Astrocyte (in vitro differentiated cells and primary cell): ENCODE data around the gene RBFOX2. TPM values are rescaled to one million over a fixed set of nuclear protein-coding genes. Genes with fewer than 3 reads are reported as not detected.

ENCODE experiments used
- DNase-seq: peaks from one replicate; pipeline ENCODE4 v3.0.0-alpha.2; 2010; ENCODE audit warnings: low read depth
- FAIRE-seq: peaks from 2 replicates; lab custom pipeline; 2011; peaks lifted over from hg19 to GRCh38; lab: Jason Lieb, UNC
- H2AFZ ChIP-seq: 2 replicates; pipeline ENCODE4 v1.6.0; 2012; ENCODE audit warnings: low read depth, low read length, inconsistent platforms
- H3K27ac ChIP-seq: 2 replicates; pipeline ENCODE4 v1.5.1; 2011; ENCODE audit warnings: low read depth, low read length, inconsistent platforms
- H3K27me3 ChIP-seq: 2 replicates; pipeline ENCODE4 v1.6.0; 2011; ENCODE audit warnings: low read length, inconsistent platforms; ENCODE audit not compliant: insufficient read depth
- H3K36me3 ChIP-seq: 2 replicates; pipeline ENCODE4 v1.5.1; 2011; ENCODE audit warnings: low read length, inconsistent platforms; ENCODE audit not compliant: insufficient read depth
- H3K4me1 ChIP-seq: 2 replicates; pipeline ENCODE4 v1.5.1; 2011; ENCODE audit warnings: low read length, inconsistent platforms; ENCODE audit not compliant: insufficient read depth
- H3K4me2 ChIP-seq: 2 replicates; pipeline ENCODE4 v1.6.0; 2012; ENCODE audit warnings: low read length, inconsistent platforms
- H3K4me3 ChIP-seq: 2 replicates; pipeline ENCODE4 v1.5.1; 2011; ENCODE audit warnings: low read depth, mild to moderate bottlenecking, low read length, inconsistent platforms; ENCODE audit not compliant: insufficient read depth
- H3K79me2 ChIP-seq: 2 replicates; pipeline ENCODE4 v1.6.0; 2012; ENCODE audit warnings: mild to moderate bottlenecking, low read length, inconsistent platforms; ENCODE audit not compliant: insufficient read depth
- H3K9ac ChIP-seq: 2 replicates; pipeline ENCODE4 v1.6.0; 2012; ENCODE audit warnings: mild to moderate bottlenecking, low read length, inconsistent platforms
- H3K9me3 ChIP-seq: 2 replicates; pipeline ENCODE4 v1.5.1; 2012; ENCODE audit warnings: low read depth, mild to moderate bottlenecking, low read length, inconsistent platforms; ENCODE audit not compliant: insufficient read depth
- H4K20me1 ChIP-seq: 2 replicates; pipeline ENCODE4 v1.6.0; 2012; ENCODE audit warnings: low read length, inconsistent platforms; ENCODE audit not compliant: insufficient read depth
- H3K27ac Mint-ChIP-seq: one replicate; pipeline ENCODE4 v1.8.0; 2021; ENCODE audit warnings: mild to moderate bottlenecking, mixed read lengths; ENCODE audit not compliant: unreplicated experiment
- H3K27me3 Mint-ChIP-seq: one replicate; pipeline ENCODE4 v1.8.0; 2021; ENCODE audit warnings: low read depth, mixed read lengths; ENCODE audit not compliant: unreplicated experiment
- H3K36me3 Mint-ChIP-seq: one replicate; pipeline ENCODE4 v1.8.0; 2021; ENCODE audit warnings: low read depth, mixed read lengths; ENCODE audit not compliant: unreplicated experiment
- H3K4me1 Mint-ChIP-seq: one replicate; pipeline ENCODE4 v1.8.0; 2021; ENCODE audit warnings: low read depth, mixed read lengths; ENCODE audit not compliant: unreplicated experiment
- H3K4me3 Mint-ChIP-seq: one replicate; pipeline ENCODE4 v1.8.0; 2021; ENCODE audit warnings: mild to moderate bottlenecking, moderate library complexity, mixed read lengths; ENCODE audit not compliant: unreplicated experiment
- H3K9me3 Mint-ChIP-seq: one replicate; pipeline ENCODE4 v1.8.0; 2021; ENCODE audit warnings: mild to moderate bottlenecking, mixed read lengths; ENCODE audit not compliant: unreplicated experiment
- CTCF ChIP-seq: IDR thresholded peaks from 2 replicates; pipeline ENCODE4 v1.5.1; 2011; ENCODE audit warnings: low read depth, mild to moderate bottlenecking, inconsistent platforms, low read length, moderate library complexity; ENCODE audit not compliant: insufficient read depth
- EZH2 ChIP-seq: IDR thresholded peaks from 2 replicates; pipeline ENCODE4 v1.6.1; 2012; ENCODE audit warnings: mild to moderate bottlenecking, low read length, inconsistent platforms; ENCODE audit not compliant: insufficient read depth
- total RNA-seq: library from RNA; stranded (reverse); gene quantifications from 2 replicates; pipeline ENCODE4 v1.2.1, GENCODE V29; 2021

The RBFOX2 gene
- total RNA-seq, 1 donor from 2014 or later, result 169 TPM

- Histone ChIP-seq H3K4me1 (peaks cover 45% of the 10 kb centered on the region), H3K36me3 (peaks cover 21% of the 10 kb centered on the region), H3K79me2 (peaks cover 99% of the 10 kb centered on the region), H3K27me3 (no peaks in the 10 kb centered on the region), H3K4me3 (no peak overlapping the region), H3K9me3 (no peaks in the 10 kb centered on the region), H4K20me1 (peaks cover 86% of the 10 kb centered on the region), H2AFZ (no peak overlapping the region), H3K27ac (peak overlapping the region; percentile 72), H3K9ac (peak overlapping the region; percentile 39), H3K4me2 (peak overlapping the region; percentile 46)
- H3K36me3 Mint-ChIP-seq, result peaks cover 20% of the 10 kb centered on the region
- no peaks in the 10 kb centered on the region for H3K9me3 Mint-ChIP-seq
- no peak overlapping the region for H3K4me3 Mint-ChIP-seq
- no peak for DNase-seq
- TF ChIP-seq EZH2, result no peak
- no peak for TF ChIP-seq CTCF
- FAIRE-seq, result no peak
- peaks cover 40% of the 10 kb centered on the region for H3K4me1 Mint-ChIP-seq
- no peak overlapping the region for H3K27ac Mint-ChIP-seq
- H3K27me3 Mint-ChIP-seq, result no peaks in the 10 kb centered on the region
These were observed 244.0 kb downstream of the RBFOX2 start for GRCh38 chr22:35784633-35785032.

GRCh38 chr22:35783943-35784614 lies 244.5 kb downstream of the RBFOX2 start:
- Mint-ChIP-seq H3K36me3 (peaks cover 16% of the 10 kb centered on the region), H3K9me3 (no peaks in the 10 kb centered on the region), H3K27ac (peak overlapping the region; percentile 60), H3K4me1 (peaks cover 40% of the 10 kb centered on the region), H3K27me3 (no peaks in the 10 kb centered on the region), H3K4me3 (peak overlapping the region; percentile 10)
- peaks cover 99% of the 10 kb centered on the region for H3K79me2 ChIP-seq
- peak; percentile 79 for DNase-seq
- no peak overlapping the region for H2AFZ ChIP-seq
- TF ChIP-seq CTCF (no peak), EZH2 (no peak)
- H3K27me3 ChIP-seq, result no peaks in the 10 kb centered on the region
- peak overlapping the region; percentile 72 for H3K27ac ChIP-seq
- H4K20me1 ChIP-seq, result peaks cover 82% of the 10 kb centered on the region
- peaks cover 45% of the 10 kb centered on the region for H3K4me1 ChIP-seq
- peak overlapping the region; percentile 39 for H3K9ac ChIP-seq
- no peaks in the 10 kb centered on the region for H3K9me3 ChIP-seq
- no peak overlapping the region for H3K4me3 ChIP-seq
- H3K4me2 ChIP-seq, result peak overlapping the region; percentile 46
- peak; percentile 73 for FAIRE-seq
- peaks cover 23% of the 10 kb centered on the region for H3K36me3 ChIP-seq

- no peaks in the 10 kb centered on the region for H3K9me3 Mint-ChIP-seq
- peaks cover 46% of the 10 kb centered on the region for H3K4me1 Mint-ChIP-seq
- H3K27me3 ChIP-seq, result no peaks in the 10 kb centered on the region
- no peak overlapping the region for H2AFZ ChIP-seq
- H3K36me3 Mint-ChIP-seq, result peaks cover 16% of the 10 kb centered on the region
- no peak overlapping the region for H3K4me2 ChIP-seq
- no peak overlapping the region for H3K9ac ChIP-seq
- peaks cover 58% of the 10 kb centered on the region for H3K4me1 ChIP-seq
- peaks cover 95% of the 10 kb centered on the region for H3K79me2 ChIP-seq
- H3K4me3 ChIP-seq, result no peak overlapping the region
- no peak for TF ChIP-seq CTCF
- no peak for TF ChIP-seq EZH2
- peaks cover 79% of the 10 kb centered on the region for H4K20me1 ChIP-seq
- no peak for FAIRE-seq
- H3K9me3 ChIP-seq, result no peaks in the 10 kb centered on the region
- no peaks in the 10 kb centered on the region for H3K27me3 Mint-ChIP-seq
- H3K36me3 ChIP-seq, result peaks cover 18% of the 10 kb centered on the region
- H3K27ac Mint-ChIP-seq, result no peak overlapping the region
- no peak overlapping the region for H3K27ac ChIP-seq
- DNase-seq, result peak; percentile 47
- peak overlapping the region; percentile 47 for H3K4me3 Mint-ChIP-seq
These were observed 246.1 kb downstream of the RBFOX2 start for GRCh38 chr22:35782504-35782903.
